NT2/D1 (cell line): ENCODE measurements around the gene CHID1.

Experiments
- DNase-seq: peaks from one replicate; pipeline ENCODE4 v3.0.0-alpha.2; 2011; ENCODE audit warnings: low read depth, low spot score
- H3K27me3 ChIP-seq: 2 replicates; pipeline ENCODE4 v1.6.0; 2011; ENCODE audit warnings: mild to moderate bottlenecking; ENCODE audit not compliant: insufficient read length, insufficient read depth
- H3K36me3 ChIP-seq: 2 replicates; pipeline ENCODE4 v1.6.1; 2011; ENCODE audit warnings: mild to moderate bottlenecking, low read length, mixed read lengths; ENCODE audit not compliant: insufficient read depth, insufficient read length
- H3K4me1 ChIP-seq: 2 replicates; pipeline ENCODE4 v1.5.1; 2011; ENCODE audit not compliant: insufficient read depth, insufficient read length
- H3K4me3 ChIP-seq: 2 replicates; pipeline ENCODE4 v1.5.1; 2011; ENCODE audit warnings: low read depth; ENCODE audit not compliant: insufficient read length
- H3K9ac ChIP-seq: 2 replicates; pipeline ENCODE4 v1.6.0; 2011; ENCODE audit warnings: low read depth; ENCODE audit not compliant: insufficient read length
- H3K9me3 ChIP-seq: 2 replicates; pipeline ENCODE4 v1.5.1; 2011; ENCODE audit warnings: mild to moderate bottlenecking, low read length; ENCODE audit not compliant: insufficient read depth
- SUZ12 ChIP-seq: IDR thresholded peaks from 2 replicates; pipeline ENCODE4 v1.6.1; 2011; ENCODE audit not compliant: insufficient read length, insufficient read depth; ENCODE audit errors: extremely low read depth
- YY1 ChIP-seq: IDR thresholded peaks from 2 replicates; pipeline ENCODE4 v1.6.1; 2011; ENCODE audit not compliant: insufficient read length, insufficient read depth
- ZNF274 ChIP-seq: IDR thresholded peaks from 2 replicates; pipeline ENCODE4 v1.6.1; 2011; ENCODE audit warnings: mild to moderate bottlenecking, low read depth, low read length

The CHID1 gene

DNA sequence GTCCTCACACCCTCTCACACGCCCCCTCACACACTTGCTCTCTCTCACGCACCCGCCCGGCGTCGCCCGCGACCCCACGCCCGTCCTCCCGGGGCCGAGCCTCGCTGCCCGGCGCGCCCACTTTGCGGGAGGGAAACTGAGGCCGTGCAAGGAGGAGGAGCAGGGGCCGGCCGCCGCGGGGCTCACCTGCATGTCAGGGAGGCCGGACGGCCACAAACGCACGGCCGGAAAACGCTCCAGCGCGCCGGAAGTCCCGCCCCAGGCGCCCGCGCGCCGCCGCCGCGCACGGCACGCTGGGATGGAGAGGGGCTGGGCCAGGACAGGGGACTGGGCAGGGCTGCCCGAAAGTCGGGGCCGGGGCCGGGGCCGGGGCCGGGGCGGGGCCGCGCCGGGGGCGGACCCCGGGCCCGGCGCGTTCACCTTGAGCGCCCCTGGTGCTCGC is at the start of gene CHID1:
TSS of gene CHID1 (minus strand) at position 222 of the 442 bp plus-strand sequence. CDS start 5,994 bp downstream, outside the sequence.
- Histone ChIP-seq H3K36me3 (peaks cover 36% of the 10 kb centered on the region), H3K4me3 (peak within 1 kb of the TSS; percentile 90), H3K9me3 (no peaks in the 10 kb centered on the region), H3K27me3 (no peaks in the 10 kb centered on the region), H3K9ac (peak within 1 kb of the TSS; percentile 97), H3K4me1 (peaks cover 14% of the 10 kb centered on the region)
- TF ChIP-seq SUZ12 (no peak), ZNF274 (no peak), YY1 (no peak)
- DNase-seq = peak; percentile 85

DNA sequence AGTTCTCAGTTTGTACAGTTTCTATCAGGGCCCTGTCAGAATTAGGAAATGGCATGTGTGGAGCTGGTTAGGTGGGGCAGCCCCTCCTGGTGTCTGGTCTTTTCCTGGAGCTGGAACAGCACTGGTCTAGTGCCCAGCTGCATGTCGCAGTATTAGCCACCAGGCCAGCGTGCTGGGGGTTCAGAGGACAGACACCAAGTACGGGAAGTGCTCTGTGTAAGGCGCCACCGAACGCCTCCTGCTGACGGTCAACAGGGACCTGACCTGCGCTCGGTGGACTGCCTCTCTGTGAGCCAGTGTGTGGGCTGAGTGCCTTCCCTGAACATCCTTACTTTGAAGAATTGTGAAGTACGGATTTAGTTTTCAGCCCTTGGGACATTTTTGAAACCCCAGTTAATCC is 49.0 kb upstream of the CHID1 start:
- no peaks in the 10 kb centered on the region for H3K27me3 ChIP-seq
- no peak overlapping the region for H3K4me3 ChIP-seq
- DNase-seq = no peak
- H3K9me3 ChIP-seq = no peaks in the 10 kb centered on the region; the same call in 1 of the 2 replicates
- TF ChIP-seq ZNF274 (no peak), YY1 (no peak), SUZ12 (no peak)
- peaks cover 81% of the 10 kb centered on the region for H3K36me3 ChIP-seq
- H3K9ac ChIP-seq = no peak overlapping the region
- peaks cover 5% of the 10 kb centered on the region for H3K4me1 ChIP-seq

DNA sequence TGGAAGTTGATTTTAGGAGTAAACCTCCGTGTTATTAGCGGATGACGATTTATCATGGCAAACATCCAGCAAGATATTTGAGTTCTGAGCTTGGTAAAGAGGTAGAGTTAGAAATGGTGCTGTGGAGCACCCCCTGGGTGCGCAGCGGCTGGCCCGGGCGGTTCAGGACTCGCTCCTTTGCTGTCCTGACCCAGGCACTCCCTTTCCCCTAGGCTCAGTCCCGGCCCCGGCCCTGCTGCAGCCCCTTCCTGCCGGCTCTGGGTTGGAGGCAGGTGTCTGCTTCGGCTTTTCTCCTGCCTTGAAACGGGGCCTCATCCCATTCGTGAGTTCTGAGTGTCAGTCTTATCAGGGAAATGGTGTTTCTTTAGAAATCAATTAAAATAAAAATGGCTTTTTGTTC is 48.4 kb upstream of the CHID1 start:
- no peaks in the 10 kb centered on the region for H3K27me3 ChIP-seq
- peaks cover 76% of the 10 kb centered on the region for H3K36me3 ChIP-seq
- H3K9ac ChIP-seq = no peak overlapping the region
- no peak for TF ChIP-seq ZNF274
- no peak for TF ChIP-seq SUZ12
- TF ChIP-seq YY1 = no peak
- H3K4me3 ChIP-seq = no peak overlapping the region
- DNase-seq = no peak
- H3K4me1 ChIP-seq = peaks cover 5% of the 10 kb centered on the region
- H3K9me3 ChIP-seq = no peaks in the 10 kb centered on the region; the same call in 1 of the 2 replicates

DNA sequence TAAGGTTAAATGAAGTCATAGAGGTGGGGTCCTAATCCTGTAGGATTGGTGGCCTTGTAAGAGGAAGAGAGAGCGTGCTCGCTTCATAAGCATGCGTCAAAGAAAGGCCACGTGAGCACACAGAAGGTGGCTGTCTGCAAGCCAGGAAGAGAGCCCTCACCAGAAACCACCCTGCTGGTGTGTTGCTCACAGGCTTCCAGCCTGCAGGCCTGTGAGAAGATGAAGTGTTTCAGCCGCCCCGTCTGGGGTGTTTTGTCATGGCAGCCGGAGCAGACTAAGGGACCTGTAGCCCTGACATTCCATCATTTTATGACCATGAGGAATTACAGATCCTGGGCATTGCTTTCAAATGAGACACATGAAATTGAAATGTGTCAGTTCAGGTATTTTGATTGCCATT is 47.5 kb upstream of the CHID1 start:
- H3K9me3 ChIP-seq = no peaks in the 10 kb centered on the region
- H3K9ac ChIP-seq = no peak overlapping the region
- no peak for TF ChIP-seq SUZ12
- no peak for TF ChIP-seq YY1
- no peak for TF ChIP-seq ZNF274
- H3K27me3 ChIP-seq = no peaks in the 10 kb centered on the region
- H3K4me1 ChIP-seq = peaks cover 5% of the 10 kb centered on the region
- no peak for DNase-seq
- no peak overlapping the region for H3K4me3 ChIP-seq
- peaks cover 69% of the 10 kb centered on the region for H3K36me3 ChIP-seq

DNA sequence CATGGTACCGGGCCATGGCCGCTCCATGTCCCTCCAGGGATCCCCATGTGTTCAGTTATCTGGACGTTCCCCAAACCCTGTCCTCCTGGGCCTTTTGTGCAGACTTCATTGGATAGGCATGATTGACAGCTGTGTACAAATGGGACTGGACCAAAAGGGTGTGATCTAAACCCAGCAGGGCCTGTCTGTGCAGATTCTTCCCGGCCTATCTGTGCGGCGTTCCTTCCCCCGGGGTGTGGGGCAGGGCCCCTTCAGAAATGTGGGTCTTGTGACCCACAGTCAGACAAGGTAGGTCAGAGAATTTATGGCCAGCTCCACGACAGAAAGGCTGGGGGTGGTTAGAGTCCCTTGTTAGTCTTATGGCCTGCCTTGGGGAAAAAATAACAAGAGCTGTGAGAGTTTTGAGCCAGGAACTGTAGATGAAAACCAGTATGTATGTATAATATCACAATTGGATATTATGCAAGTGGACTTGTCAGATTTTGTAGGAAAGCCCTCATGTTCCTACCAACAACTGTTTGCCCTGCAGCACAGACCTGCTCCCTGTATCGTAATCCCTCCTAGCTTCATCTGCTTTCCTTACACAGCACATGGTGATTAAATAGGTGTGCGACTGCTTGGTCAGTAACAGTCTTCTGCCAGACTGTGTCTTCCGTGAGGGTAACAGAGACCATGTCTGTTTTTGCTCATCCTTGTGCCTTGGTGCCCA is 46.8 kb upstream of the CHID1 start:
- DNase-seq = no peak
- H3K9ac ChIP-seq = no peak overlapping the region
- H3K36me3 ChIP-seq = peaks cover 67% of the 10 kb centered on the region
- H3K4me3 ChIP-seq = no peak overlapping the region
- TF ChIP-seq YY1 (no peak), ZNF274 (no peak), SUZ12 (no peak)
- H3K27me3 ChIP-seq = no peaks in the 10 kb centered on the region
- peaks cover 8% of the 10 kb centered on the region for H3K4me1 ChIP-seq
- no peaks in the 10 kb centered on the region for H3K9me3 ChIP-seq

DNA sequence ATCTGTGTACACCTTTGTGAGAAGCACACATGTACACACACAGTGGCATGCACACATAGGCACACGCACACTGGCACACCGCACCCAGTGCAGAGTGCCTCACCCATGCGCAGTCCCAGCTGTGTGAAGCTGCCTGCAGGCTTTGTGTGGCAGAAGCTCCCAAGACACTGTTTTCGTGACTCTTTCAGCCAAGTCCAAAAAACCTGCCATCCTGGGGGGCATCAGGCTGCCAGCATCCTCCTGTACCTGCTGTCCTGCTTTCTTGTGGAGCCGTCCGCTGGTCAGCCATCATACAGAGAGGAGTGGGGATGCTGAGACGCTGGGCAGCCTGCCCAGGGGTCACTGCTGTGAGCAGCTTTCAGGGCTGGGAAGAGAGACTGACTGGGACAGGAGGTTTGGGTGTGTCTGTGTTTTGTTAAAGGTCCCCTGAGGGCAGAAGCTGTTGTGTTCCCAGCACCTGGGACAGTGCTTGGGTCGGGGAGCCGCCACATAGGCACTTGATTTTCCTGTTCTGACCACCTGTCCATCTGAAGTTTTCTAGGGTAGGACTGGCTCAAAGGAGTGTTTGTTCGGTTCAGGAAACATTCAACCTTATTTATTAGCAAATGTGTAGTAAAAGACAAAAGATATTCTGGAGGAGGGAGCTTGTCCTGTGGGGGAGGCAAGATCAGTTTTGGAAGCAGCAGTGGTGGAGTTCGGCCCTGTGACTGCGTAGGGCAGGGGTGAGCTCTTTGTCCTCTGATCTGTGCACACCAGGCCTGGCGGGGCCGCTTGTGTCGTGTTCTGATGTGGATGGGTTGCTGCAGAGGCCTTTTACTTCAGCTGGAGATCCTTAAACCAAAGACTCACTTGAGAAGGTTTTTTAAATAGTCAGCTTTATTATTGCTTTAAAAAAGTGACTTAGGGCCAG is 44.8 kb upstream of the CHID1 start:
- peak overlapping the region; percentile 58 for H3K9ac ChIP-seq
- H3K36me3 ChIP-seq = peaks cover 56% of the 10 kb centered on the region
- peaks cover 8% of the 10 kb centered on the region for H3K4me1 ChIP-seq
- TF ChIP-seq ZNF274 (no peak), YY1 (no peak), SUZ12 (no peak)
- no peak overlapping the region for H3K4me3 ChIP-seq
- no peaks in the 10 kb centered on the region for H3K9me3 ChIP-seq
- H3K27me3 ChIP-seq = no peaks in the 10 kb centered on the region
- no peak for DNase-seq
